ENCODE data around the gene FCER1G.
"Not testable (repeated sequence)": the region's sequence is repeated elsewhere in the genome, so short reads cannot be mapped to it uniquely, and the experiment has no call there.

FCER1G gene

GRCh38 chr1:161209790-161210409, 5.2 kb upstream of the FCER1G start:
- DNase-seq: peak; percentile 44 to 54

GRCh38 chr1:161214369-161214768, 726 bp upstream of the FCER1G start:
- DNase-seq: no peak

DNA sequence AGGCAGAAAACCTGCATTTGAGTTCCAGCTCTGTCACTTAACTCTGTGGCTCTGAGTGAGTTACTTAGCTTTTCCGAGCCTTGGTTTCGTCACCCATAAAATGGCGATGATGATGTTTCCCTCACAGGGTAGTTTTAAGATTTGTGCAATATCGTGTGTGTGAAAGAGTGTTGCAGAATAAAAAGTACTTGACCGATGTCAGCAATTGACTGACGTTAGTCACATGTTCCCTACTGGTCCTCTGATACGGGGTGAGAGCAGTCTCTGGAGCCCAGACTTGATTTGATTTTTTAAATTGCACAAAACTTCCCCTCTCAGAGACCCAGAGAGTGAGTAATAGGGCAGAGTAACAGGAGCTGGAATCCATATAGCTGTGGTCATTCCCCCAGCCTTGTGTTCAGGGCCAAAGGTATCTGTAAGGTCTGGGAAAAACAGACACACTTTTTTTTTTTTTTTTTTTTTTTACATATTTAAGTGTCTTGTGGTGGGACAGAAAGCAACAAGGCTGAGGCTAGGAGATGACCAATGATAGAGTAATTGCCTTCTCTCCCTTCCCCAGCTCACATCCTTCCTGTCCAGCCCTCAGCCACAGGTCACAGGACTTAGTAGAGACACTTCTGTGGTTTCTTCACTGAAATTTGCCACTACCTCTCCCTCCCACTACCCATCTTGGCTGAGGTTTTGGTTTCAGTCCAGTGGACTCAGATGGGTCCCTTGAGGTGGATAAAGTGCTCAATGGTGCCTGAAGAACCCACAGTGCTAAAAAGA, 2.0 kb downstream of the FCER1G start:
- peak in 1 of 2 donors; percentile 41 for DNase-seq

- no peak for DNase-seq
Measured at GRCh38 chr1:161217831-161218230, 2.7 kb downstream of the FCER1G start.

GRCh38 chr1:161218301-161219077, 3.4 kb downstream of the FCER1G start:
- DNase-seq: no peak

DNA sequence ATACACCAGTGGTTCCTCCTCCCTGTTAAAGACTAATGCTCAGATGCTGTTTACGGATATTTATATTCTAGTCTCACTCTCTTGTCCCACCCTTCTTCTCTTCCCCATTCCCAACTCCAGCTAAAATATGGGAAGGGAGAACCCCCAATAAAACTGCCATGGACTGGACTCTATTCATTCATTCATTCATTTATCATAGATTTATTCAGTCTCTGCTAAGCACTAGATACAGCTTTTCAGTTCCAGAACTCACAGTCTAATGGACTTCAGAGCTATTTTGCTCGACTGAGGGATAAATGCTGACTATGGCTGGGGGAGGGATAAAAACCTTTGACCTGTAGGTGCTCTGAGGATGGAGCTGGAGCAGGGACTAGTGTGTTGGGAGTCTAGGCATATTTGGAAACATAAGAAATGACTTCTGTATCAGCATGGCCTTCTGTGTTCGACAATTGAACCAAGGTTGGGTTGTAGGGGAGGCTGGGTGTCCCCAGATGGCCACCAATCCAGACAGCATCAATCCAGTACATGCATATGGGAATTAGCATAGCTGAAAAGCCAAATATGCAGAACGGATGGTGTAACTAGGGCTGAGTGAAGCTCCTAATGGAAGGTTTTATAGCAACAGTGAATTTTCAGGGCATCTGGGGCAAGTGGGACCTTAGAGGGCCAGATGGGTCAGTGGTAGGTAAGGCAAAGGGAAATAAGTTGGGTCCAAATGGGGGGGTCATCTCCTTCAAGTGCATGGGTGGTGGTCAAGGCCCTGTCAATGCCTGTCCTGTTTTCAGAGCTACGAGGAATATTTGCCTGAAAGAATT, 4.2 kb downstream of the FCER1G start:
- DNase-seq: no peak

DNA sequence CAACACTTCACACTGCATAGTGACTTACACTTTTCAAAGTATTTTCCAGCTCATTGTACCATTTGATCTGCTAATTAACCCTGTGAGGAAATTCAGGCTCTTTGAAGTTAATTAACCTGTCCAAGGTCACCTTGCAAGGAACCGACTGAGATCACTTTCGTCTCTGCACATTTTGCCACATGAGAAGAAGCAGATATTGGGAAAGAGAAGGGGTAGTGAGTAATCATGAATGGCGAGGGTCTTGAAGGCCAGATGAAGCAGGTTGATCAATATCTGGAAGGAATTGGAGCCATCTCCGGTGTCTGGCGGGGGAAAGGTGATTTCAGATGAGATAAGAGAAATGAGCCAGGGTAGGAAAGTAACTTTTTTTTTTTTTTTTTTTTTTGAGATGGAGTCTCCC, 4.9 kb downstream of the FCER1G start:
- no peak for DNase-seq

DNA sequence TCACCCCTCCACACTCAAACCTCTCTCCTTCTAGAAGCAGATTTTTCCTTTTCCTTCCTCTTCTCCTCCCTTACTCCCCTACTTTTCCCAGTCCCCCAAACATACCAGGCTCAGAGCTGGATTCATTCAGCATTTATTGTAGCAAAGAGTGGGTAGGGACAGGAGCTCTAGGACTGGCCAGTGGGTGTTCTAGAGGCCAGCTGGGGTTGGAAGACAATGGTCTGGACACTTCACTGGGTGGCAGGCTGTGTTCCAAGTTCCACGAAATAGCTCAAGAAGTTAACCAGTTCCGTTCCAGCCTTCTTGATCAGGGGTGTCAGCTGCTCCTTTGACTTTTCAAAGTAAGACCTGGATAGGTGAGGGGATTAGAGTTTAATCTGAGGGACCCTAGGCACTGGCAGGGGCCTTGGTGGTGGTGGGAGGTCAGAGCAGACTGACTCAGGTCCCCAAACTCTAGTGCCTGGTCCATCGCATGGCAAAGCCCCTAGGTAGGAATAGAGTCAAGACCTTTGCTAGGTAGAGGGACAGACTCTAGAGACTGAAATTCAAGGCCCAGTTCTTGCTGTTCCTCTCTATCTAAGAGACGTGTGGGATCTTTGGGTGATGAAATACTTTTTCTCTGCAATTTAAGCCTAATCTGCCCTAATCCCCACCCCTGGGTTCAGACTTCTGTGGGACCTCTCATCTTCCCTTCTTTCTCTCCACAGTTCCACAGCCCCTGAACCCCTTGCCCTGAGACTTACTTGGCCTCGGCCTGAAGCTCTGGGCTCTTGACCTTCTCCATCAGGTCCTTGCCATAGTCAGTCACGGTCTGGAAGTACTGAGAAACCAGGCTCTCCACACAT, 7.3 kb downstream of the FCER1G start:
- DNase-seq: no peak

DNA sequence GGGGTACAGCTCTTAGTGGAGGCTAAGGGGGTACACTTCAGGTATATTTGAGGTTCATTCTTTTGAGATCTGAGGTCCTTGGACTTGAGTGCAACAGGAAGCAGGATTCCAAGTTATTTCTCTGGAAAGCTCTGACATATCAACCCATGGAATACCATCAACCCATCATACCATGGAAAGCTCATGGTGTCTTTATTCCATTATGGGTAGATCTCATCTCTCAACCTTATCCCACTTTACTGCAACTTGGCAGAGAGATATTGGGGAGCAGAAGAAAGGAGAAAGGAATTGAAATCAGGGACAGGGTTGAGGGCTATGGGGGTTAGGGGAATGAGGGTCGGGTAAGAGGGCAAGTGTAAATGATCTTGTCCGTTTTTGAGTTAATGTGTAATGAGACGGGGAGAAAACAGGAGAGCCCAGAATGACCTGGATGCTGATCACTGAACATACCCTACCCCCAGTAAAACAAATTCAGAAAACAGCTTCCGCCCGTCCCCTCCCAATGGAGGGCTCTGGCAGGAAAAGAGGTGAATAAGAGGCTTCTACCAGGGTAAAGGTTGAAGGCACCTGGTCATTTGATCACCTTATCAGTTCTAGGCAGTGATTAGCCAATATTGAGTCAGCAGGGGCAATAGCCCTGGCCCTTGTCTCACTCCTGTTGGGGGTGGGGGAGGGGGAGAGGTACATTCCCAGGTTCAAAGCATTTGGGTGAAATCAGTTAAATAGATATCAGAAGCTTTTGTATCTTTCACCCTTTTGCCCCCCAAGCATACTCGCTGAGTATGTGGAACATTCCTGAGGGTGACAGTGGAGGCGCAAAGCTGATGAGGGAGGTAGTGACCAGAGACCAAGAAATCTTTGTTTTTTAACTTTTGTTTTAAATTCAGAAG, 9.0 kb downstream of the FCER1G start:
- no peak for DNase-seq

DNA sequence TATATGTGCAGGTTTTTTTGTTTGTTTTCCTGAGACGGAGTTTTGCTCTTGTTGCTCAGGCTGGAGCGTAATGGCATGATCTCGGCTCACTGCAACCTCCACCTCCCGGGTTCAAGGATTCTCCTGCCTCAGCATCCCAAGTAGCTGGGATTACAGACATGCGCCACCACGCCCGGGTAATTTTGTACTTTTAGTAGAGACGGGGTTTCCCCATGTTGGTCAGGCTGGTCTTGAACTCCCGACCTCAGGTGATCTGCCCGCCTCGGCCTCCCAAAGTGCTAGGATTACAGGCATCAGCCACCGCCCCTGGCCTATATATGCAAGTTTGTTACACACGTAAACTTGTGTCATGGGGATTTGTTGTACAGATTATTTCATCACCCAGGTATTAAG, 9.6 kb downstream of the FCER1G start:
- DNase-seq: not testable (repeated sequence)

GRCh38 chr1:161225178-161225533, 10.1 kb downstream of the FCER1G start:
- DNase-seq: no peak

- peak; percentile 82 to 100 for DNase-seq
Measured at GRCh38 chr1:161225534-161226319, 10.6 kb downstream of the FCER1G start, which contains the start of gene TOMM40L. Gene TOMM40L, plus strand, starts transcription at chr1:161226060. Its CDS starts 430 bp downstream, at chr1:161226490.

GRCh38 chr1:161226320-161226711, 11.2 kb downstream of the FCER1G start:
- no peak for DNase-seq

DNA sequence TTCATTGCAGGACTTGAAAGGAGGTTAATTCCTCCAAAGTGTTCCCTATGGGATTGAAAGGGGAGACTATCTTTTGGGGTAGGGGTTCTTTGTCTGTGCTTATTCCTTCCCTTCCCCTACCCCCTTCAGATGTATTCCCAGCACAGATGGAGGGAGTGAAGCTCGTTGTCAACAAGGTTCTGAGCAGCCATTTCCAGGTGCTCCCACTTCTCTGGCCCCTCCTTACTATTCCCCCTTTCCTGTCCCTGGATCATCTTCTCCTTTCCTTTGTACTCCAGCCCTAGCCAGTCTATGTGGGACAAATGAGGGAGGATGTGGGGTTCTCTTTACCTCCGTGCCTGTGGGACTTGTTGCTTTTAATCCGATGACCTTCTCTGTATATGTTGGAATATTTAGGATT, 11.7 kb downstream of the FCER1G start:
- DNase-seq: no peak

DNA sequence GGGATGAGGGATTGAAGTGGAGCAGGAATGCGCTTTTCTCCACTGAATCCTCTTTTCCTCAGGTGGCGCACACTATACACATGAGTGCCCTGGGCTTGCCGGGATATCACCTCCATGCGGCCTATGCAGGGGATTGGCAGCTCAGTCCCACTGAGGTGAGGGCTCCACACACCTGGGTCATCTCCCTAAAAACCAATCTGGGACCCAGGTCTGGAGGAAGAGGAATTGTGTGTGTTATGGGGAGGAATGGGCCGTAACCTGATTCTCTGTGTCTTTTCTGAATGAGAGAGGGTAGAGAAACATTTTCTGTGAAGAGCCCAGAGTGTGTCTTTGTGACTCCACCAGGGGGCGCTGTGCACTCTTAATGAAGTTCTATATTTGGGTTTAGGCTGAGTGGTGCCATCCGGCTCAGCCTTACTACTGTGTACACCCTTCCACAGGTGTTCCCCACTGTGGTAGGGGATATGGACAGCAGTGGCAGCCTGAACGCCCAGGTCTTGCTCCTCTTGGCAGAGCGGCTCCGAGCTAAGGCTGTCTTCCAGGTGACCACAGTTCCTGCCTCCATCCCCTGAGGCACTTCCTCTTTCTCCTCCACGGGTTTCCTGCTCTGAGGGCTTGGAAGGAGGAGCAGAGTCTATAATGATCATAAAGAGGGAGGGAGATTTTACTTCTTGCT, 12.2 kb downstream of the FCER1G start:
- peak; percentile 62 to 83 for DNase-seq

DNA sequence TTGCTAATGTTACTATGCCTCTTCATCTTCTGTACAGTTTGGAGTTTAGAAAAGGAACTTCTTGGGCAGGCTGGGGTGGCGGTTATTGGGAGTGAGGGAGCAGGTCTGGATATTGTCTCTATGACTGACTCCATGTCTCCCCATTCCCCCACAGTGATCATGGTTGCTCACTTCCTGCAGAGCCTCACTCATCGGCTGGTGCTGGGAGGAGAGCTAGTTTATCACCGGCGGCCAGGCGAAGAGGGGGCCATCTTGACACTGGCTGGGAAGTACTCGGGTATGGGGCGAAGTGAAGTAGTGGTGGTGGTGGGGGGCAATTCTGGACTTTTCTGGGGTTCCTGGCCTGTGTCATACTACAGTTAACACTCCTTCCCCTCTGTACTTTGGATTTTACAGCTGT, 12.9 kb downstream of the FCER1G start:
- DNase-seq: no peak

GRCh38 chr1:161229896-161230295, 14.8 kb downstream of the FCER1G start:
- no peak for DNase-seq

DNA sequence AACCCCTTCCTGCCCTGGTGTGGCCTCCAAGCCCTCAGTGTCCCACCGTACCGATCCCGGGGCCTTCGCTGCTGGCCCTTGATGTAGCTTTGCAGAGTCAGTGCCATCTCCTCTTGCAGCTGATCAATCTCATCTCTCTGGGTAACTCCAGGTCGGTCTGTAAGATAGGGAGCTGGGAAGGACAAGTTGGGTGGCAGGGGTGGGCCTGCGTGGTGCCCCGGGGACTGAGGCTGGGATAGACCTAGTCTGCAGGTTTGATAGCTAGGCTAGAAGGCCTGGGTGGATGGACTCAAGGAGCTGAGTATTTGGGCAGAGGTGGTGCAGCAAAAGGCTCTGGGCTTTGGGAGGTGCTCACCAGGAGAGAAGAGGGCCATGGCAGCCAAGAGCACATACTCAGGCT, 15.7 kb downstream of the FCER1G start:
- DNase-seq: no peak

DNA sequence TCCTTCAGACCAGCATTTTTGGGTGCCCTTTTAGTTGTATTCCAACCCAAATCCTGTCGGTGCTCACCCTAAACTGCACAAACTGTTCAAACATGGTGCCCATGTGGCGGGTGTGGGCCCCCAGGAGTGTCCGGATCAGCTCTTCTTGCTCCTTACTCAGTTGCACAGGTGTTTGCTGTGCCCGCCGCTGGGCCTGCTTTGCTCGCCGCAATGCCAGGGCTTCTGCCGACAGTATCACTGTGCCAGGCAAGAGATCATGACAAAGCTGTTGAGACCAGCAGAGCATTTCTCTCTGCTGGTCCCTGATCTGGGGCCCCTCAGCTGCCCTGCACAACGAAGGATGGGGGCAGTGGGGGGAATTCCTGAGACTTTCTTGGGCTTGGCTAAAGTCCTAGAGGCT, 18.0 kb downstream of the FCER1G start:
- DNase-seq: no peak

Measured in bone marrow (tissue), 2 donors.